ENCODE measurements around the gene FGFR4. TPM values are rescaled to one million over a fixed set of nuclear protein-coding genes. Genes with fewer than 3 reads are reported as not detected.
A peak's percentile ranks its signal among the peaks of the same experiment; 100 is the strongest.

Gene FGFR4
- total RNA-seq, 1 donor from 2014 or later: 0.42 TPM

DNA sequence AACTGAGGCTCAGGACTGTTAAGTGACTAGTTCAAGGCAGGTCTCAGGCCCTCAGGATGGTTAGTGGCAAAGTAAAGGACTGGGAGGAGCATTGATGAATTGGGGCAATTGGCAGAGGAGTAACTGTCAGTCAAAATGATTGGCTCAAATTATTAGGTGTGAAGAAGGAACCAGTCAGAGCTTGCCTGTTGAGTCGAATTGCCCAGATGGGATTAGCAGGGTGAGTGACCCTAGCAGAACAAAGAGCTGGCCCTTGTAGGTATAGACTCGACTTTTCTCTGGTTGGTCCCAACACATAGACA is 44.3 kb downstream of the FGFR4 start:
- no peak for DNase-seq (ENCODE audit: low spot score)

- peak; percentile 85 for DNase-seq (ENCODE audit: low spot score)
Measured at GRCh38 chr5:177131352-177132135, 44.8 kb downstream of the FGFR4 start.

GRCh38 chr5:177132136-177133095 is 45.7 kb downstream of the FGFR4 start:
- peak; percentile 89 for DNase-seq (ENCODE audit: low spot score)

DNA sequence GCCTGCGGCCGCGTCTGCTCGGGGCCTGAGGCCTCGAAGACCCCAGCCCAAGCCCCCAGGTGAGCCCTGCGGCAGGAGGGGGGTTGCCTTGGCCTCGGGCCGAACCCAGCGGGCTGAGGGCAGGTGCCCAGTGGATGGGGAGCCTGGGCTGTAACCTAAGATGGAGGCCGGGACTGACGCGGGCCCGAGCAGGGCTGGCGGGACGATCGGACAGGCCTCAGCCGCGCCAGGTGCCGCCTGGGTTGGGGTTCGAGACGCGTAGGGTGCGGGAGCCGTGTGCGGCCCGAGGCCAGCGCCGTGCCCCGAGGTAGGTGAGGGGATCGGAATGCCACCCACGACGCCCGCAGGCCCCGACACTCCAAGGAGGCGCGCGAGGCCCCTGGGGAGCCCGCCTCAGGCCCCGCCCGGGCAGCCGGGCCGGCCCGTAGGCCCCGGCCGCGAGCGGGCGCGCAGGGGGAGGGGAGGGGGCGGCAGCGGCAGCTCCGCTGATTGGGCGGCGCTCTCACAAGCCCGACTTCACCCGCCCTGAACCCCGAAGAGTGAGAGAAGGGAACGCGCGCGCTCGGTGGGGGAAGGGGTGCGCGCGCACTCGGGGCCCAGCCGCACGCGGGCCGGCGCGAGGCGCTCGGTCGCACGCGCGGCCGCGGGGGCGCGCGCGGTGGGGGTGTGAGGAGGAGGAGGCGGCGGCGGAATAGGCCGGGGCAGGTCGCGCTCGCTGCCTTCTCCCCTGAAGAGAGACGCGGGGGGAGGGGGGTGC is 46.6 kb downstream of the FGFR4 start, which contains the start of gene NSD1:
NSD1 (plus strand) TSS at position 678 of the 757 bp plus-strand sequence. CDS start 1,331 bp downstream, outside the sequence.
- peak; percentile 95 for DNase-seq (ENCODE audit: low spot score)

DNA sequence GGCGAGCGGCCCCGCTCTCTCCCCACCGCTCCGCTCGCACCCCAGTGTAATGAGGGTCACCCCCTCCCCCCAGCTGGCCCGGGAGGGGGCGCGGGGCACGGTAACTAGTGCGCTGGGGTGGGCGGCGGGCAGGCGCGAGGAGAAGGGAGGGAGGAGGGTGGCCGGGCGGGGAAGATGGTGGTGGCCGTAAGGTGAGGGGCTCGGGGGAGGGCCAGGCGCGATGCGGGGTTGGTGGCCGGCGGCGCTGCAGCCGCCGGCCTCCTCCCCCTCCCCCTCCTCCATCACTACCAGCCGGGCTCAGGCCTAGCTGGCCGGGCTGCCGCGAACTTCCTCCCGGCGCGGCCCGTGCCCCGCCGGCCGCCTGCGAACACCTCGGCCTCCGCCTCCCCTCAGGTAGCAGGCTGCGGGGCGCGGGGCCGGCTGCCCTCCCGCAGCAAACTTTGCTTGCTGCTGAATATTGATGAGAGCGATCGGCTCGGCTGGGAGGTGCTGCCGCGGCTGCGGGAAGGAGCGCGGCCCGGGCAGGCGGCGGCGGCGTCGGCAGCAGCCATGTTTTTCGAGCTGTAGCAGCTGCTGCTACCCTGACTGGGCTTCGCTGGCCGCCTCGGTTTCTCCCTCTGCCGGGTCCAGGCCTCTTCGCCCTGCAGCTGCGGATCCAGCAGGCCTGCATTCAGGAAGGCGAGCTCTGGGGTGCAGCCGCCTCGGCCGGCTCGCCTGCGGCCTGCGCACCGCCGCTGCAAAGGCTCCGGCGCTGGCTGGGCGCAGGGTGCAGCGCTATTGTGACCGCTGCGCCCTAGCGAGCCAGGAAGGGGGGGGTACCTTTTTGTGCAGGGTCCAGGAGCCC is 47.4 kb downstream of the FGFR4 start:
- peak; percentile 85 for DNase-seq (ENCODE audit: low spot score)

DNA sequence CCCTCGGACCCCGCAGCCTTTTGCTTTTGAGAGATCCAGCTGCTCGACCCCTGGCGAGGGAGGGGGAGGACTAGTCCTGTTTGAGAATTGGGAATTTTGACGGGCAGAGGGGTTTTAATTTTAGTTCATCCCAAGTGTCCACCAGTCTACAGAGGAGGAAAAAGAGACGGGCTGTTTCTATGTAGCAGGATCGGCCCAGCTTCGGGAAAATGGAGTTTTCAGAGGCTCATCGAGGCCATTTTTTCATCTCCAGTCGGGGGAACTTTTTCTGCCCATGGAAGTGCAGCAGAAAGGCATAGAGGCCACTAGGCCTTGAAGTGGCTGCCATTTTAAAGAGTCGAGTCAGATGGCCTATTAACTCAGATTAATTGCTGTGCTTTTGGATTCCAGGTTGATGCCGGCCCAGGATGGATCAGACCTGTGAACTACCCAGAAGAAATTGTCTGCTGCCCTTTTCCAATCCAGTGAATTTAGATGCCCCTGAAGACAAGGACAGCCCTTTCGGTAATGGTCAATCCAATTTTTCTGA is 48.0 kb downstream of the FGFR4 start:
- no peak for DNase-seq (ENCODE audit: low spot score)

- DNase-seq (ENCODE audit: low spot score): no peak
Measured at GRCh38 chr5:177140312-177140711, 53.6 kb downstream of the FGFR4 start.

DNA sequence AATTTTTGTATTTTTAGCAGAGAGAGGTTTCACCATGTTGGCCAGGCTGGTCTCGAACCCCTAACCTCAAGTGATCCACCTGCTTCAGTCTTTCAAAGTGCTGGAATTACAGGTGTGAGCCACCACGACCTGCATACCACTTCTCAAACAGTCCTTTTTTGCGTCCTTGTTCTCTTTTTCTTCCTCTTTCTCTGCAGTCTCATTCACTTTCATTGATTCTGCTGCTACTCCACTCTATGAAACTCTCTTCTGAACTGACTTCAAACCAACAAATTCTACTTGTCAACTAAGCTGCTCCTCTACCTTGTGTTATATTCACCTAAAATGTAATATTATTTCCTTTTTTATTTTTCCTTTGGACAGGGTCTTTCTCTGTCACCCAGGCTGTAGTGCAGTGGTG is 54.8 kb downstream of the FGFR4 start:
- peak; percentile 6 for DNase-seq (ENCODE audit: low spot score)

DNA sequence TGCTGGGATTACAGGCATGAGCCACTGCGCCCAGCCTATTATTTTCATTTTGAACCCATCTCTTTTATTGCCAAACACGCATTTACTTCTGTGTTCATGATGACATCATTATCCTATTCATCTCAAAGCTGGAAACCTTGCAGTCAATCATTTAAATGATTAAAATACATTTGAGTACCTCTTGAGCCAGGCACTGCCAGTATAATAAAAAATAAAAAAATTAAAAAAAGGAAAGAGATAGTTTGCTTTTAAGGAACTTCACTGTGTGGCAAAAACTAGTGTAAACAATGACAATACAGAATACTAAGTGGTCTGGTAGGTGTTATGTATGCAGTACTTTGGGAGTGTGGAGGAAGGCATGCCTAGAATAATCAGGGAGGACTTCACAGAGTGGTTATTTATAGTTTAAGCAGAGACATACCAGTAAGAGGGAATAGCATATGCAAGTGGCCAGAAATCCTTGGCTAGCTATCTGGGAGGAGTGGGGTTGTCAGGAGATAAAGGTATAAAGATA is 55.4 kb downstream of the FGFR4 start:
- DNase-seq (ENCODE audit: low spot score): no peak

DNA sequence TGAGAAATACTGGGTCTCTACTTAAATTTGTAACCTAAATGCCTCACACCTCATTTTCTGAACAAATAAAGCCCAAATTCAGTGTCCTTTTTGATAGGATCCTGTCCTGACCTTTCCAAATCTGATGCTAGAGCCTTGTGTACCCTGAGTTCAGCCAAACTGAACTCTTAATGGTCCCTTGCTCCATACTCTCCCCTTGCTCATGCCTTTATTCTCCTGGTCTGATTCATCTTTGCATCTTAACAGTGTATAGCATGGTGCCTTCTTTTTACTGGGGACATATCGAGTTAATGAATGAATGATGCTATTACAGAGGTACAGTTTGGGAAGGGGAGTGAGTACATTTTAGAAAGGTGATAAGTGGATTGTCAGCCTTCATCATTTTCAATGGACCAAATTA is 56.1 kb downstream of the FGFR4 start:
- no peak for DNase-seq (ENCODE audit: low spot score)

GRCh38 chr5:177146891-177147638 is 60.4 kb downstream of the FGFR4 start:
- DNase-seq (ENCODE audit: low spot score): peak; percentile 22

Other genes starting within 250 kb of the FGFR4 start
- 41.1 TPM for gene HK3, start 187.6 kb upstream of the FGFR4 start, total RNA-seq
- gene UIMC1, start 80.1 kb upstream of the FGFR4 start, total RNA-seq: 39.1 TPM
- 13.0 TPM for gene ZNF346, start 64.2 kb upstream of the FGFR4 start, total RNA-seq
- gene NSD1, start 46.9 kb downstream of the FGFR4 start, total RNA-seq: 74.6 TPM
- gene RAB24, start 216.8 kb downstream of the FGFR4 start, total RNA-seq: 23.1 TPM
- 110 TPM for gene PRELID1, start 216.9 kb downstream of the FGFR4 start, total RNA-seq
- 7.2 TPM for gene MXD3, start 225.0 kb downstream of the FGFR4 start, total RNA-seq

Measured in mesenteric fat pad (tissue), 1 donor.